VCaP (cell line): ENCODE results near the gene VSIG10L2.
A peak's percentile ranks its signal among the peaks of the same experiment; 100 is the strongest.

Experiments used
- H3K27ac ChIP-seq: fragments of 450-650 bp; 2 replicates; pipeline ENCODE4 v1.5.1; 2017
- CTCF ChIP-seq: fragments of 450-650 bp; conservative IDR thresholded peaks from 2 replicates; pipeline ENCODE4 v1.5.1; 2017; ENCODE audit warnings: mild to moderate bottlenecking, moderate library complexity

Gene VSIG10L2

DNA sequence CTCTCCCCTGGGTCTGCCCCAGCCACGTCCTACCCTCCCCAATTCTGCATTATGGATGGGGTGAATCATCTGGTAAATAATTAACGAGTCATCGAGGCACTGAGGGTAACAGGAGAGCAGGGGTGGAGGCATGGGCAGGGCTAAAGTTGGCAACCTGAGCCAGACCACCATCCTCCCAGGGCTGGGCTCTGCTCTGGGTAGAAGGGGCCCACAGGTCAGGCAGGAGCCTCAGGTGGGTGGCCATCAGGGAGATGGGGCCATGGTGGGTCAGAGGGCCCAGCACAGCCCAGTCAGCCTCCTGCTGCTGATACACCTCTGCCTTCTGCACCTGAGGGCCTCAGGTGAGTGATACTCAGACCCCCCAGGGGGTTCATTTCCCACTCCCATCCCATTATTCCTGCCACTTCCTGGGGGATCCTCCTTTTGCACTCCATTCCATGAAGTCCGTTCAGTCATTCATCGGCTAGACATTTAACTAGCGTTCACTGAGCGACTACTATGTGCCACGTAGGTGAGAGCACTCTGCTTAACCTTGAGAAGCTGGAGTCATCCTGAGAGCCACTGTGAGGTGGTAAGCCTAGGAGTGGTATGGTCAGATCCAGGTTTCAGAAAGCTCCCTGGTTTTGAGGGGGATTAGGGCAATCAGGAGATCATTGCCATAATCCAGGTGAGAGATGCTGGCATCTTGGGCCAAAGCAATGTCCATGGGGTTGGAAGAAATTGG is at the start of gene VSIG10L2:
TSS of gene VSIG10L2 (plus strand) at position 248 of the 724 bp plus-strand sequence. CDS start at position 260, 12 bp downstream.
- no peak for TF ChIP-seq CTCF
- H3K27ac ChIP-seq = no peak within 1 kb of the TSS

- TF ChIP-seq CTCF = no peak
- peak overlapping the region; percentile 81; the same call in 1 of the 2 replicates for H3K27ac ChIP-seq
Observed at GRCh38 chr11:125901872-125902271, 44.0 kb upstream of the VSIG10L2 start.

- H3K27ac ChIP-seq = peak overlapping the region; percentile 81
- no peak for TF ChIP-seq CTCF
Observed at GRCh38 chr11:125902277-125902926, 43.4 kb upstream of the VSIG10L2 start.

- H3K27ac ChIP-seq = peak within 1 kb of the TSS; percentile 81
- TF ChIP-seq CTCF = no peak
Observed at GRCh38 chr11:125902927-125903710, 42.7 kb upstream of the VSIG10L2 start, which contains the start of gene PUS3. Gene PUS3 (minus strand): TSS chr11:125903206. CDS start chr11:125896284, 6,922 bp downstream.

- H3K27ac ChIP-seq = peak within 1 kb of the TSS; percentile 81
- no peak for TF ChIP-seq CTCF
Observed at GRCh38 chr11:125903711-125904659, 41.9 kb upstream of the VSIG10L2 start, which contains the start of gene DDX25. Gene DDX25 (plus strand): TSS chr11:125904508. CDS start chr11:125904518, 10 bp downstream.

DNA sequence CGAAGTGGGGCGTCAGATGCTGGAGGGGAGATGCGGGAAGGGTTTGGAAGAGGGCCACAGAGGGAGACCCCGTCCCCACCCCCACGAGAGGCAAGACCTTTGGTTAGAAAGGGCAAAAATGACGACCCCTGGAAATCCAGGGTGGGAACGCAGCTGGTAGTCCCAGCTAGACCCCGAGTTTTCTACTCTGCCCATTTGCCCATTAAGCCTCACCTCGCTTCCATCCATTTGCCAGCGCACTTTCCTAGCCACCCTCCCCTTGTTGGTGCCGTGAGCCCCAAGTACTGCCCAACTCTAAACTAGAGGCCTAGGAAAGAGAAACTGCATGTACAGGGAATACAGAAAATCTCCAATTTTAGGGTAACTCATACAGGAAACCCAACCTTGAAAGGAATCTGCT is 41.2 kb upstream of the VSIG10L2 start:
- no peak for TF ChIP-seq CTCF
- H3K27ac ChIP-seq = no peak overlapping the region; the same call in 1 of the 2 replicates
